ENCODE measurements around the gene INHBB. TPM values are rescaled to one million over a fixed set of nuclear protein-coding genes. Genes with fewer than 3 reads are reported as not detected.

Gene INHBB
- total RNA-seq, 1 donor from 2014 or later: 54.8 TPM

DNA sequence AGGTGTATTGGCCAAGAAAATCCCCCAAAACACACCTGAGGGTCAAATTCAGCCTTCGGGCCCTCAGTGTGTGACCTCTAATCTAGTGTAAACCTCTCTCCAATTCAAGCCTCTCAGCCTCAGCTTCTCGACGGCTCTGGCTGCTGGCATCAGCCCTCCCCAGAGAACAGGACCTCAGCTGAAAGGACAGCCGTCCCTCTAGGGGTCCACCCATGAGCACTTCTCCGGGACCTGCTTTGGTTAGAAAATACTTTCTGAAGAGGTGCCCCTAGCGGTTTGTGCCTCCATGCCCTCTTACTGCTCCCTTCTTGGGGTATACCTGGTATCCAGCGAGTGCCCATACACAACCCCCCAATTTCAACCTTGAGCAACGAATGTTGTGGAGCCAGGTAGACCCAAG is 48.8 kb downstream of the INHBB start:
- DNase-seq (ENCODE audit: low spot score): peak; percentile 53

DNA sequence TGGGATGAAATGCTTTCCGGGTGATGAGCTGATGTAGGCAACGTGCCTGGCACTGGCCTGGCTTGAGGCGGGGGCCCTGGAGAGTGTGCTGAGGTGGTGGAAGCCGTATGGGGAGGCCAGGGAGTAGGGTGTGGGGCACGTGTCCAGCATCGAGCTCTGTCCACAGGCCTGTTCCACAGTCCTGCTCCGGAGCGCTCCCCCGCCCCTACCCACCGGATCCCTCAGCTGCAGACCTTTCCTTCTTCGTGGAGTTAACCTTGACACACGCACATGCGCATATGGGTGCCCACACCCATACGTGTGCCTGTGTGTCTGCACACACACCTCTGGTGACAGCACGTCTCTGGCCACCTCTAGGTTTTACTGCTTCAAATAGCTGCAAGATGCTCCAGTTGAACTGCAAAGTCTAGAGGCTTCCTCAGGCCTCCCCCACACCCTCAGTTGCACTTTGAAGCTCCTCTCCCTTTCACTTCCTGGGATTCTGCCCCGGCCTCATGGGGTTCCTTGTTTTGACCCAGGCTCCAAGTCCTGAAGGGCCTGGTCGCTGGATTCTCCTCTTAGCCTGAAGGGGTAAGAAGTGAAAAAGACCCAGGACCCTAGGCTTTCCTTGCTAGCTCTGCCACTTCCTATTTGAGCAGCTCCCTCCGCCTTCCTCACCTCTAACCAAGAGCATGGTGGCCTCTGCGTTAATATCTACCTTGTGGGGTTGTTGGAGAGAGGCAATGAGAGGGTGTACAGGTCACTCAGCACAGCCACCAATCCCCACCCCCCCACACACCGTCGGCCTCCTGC is 49.5 kb downstream of the INHBB start:
- DNase-seq (ENCODE audit: low spot score): peak; percentile 67

DNA sequence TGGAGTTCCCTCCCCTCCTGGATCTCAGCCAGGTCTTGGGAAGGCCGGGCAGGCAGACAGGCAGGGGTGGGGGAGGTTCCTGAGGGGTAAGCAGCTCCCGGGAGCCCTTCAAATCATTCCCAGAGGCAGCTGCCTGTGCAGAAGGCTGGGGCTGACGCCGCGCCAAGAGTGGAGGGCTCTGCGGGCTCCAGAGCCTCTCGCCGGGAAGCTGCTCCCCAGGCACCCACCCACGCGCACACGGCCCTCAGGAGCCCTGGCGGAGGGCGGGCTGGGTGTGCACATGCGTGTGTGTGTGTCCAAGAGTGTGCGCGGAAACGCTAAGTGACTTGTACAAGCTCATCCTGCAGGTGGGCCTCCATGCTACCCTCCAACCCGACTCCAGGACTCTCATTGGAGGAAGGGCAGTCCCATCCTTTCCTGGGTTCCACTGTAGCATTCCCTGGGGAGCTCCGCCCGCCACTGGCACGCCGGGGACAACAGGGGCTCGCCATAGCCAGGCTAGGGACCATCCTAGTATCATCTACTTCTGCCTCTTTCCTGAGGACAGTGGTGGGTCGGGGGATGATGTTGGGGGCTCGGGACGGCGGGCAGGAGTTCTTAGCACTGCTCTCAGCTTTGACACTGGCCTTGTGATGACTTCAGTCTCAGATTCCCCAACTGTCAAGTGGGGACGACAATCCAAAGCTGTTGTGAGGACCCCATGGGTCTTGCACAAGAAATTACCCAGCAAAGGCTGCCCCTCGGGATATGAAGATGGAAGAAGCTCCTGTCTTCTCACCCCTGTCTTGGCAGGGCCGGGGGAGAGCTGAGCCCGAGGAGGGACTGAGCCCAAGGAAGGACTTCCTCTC is 50.3 kb downstream of the INHBB start:
- DNase-seq (ENCODE audit: low spot score): peak; percentile 73

DNA sequence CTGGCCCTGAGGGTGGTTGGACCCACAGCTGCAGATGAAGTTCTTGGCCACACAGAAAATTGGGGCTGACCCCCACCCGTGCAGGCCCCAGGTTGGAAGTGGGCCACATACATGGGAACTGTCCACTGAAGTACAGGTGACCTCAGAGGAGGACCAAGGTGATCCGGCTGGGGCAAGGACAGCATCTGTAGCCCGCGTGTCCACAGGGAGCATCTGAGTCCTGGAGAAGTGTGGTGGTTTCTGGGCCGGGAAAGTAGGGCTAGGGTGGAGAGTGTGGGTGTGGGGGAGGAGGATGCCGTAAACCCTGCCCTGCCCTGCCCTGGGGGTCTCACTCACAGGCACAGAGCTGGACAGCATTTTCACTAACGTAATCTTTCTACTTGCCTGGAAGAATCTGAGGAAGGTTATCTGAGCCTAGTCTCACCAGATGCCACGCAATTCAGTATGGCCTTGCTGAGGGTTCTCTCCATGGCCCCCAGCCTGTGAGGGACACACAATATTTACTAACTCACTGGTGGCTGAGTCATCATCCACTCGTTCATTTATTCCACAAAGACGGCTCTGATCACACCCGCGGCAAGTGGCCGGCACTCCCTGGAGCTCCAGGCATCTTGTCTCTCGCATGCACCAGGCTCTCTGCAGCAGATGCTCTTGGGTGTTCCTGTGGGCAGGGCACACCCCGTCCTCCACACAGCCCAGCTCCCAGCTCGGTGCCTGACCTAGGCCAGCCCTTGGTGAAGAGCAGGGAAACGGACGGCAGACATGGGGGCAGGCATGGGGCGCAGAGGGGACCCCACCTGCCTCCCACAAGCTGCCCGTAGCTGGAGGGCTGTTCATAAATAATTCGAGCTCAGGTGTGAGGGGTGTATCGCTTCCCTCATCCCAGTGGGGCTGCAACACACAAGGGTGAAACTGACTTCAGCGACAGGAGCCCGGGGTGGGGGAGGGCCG is 51.2 kb downstream of the INHBB start:
- peak; percentile 85 for DNase-seq (ENCODE audit: low spot score)

DNA sequence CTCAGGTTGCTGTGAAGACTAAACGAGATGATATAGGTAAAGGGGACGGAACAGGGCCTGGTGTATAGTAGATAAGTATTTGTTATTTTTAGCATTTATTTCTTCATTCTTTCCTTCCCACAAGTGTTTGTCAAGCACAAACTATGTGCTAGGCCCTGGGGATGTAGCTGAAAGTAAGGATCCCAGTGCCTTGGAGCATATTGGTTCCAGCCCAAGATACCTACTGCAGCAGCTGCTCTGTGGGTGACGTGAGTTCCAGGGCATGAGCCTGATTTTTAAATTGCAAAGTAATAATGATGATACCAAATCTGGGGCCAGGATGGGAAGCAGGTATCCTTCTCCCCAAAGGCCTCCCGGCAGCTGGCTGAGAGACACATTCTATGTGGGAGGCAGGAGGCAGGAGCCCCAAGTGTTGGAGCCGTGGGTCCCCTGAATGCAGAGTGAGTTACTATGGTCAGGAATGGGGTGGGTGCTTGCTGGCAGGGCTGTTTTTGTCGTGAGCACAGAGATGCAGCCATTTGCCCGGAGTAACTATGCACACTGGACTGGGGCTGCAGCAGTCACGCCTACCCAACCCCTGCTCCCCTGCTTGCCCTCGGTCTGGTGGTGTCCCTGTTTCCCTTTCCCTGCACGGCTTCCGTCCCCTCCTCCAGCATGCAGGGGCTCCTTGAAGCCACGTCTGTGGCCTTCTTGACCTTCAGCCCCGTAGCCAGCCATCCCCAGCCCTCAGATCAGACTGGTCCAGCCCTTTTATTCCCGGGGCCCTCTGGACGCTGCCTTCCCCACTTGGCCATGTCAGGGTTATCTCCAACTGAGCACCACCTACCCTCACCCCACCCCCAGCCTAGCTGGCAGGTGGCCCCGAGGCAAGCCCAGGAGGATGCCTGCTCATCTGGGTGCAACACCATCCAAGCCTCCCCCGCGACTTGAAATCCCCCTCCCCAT is 52.4 kb downstream of the INHBB start:
- peak; percentile 83 for DNase-seq (ENCODE audit: low spot score)

DNA sequence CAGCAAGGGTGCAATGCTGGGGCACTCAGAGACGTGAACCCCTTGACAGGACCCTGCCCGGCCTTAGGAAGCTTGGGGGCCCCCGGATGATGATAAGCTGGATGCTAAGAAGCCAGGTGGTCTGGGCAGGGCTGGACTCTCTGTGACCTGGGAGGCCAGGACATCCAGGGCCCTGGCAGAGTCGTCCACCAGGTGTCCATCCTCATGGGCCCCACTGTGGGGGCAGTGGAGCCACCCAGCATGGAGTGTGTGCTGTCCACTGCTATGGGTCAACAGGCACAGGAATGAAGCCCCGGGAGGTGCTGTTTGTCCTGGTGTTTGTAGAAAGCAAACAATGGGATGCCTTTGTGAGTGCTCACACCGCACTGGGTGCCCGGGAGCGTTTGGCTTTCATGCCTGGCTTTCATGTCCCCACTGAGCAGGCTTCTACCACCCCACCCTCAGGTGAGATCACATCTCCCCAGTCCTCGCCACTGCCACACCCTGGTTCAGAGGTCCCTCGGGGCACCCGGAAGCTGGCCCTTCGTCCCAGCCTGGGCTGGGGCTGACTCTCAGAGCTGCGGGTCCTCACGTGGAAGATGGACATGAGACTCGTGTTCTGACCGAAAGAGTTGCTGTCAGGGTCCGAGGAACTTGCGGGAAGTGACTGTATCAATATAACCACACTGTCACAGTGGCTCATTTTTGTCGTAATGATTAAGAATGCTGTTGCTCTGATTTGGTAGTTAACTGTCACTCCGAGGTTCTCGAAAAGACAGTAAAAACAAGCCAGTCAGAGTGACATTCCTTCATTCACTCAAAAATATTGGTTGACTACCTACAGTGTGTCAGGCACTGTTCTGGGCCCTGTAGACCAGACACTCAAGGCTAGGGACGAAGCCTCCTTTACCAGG is 53.3 kb downstream of the INHBB start:
- DNase-seq (ENCODE audit: low spot score): peak; percentile 83

DNA sequence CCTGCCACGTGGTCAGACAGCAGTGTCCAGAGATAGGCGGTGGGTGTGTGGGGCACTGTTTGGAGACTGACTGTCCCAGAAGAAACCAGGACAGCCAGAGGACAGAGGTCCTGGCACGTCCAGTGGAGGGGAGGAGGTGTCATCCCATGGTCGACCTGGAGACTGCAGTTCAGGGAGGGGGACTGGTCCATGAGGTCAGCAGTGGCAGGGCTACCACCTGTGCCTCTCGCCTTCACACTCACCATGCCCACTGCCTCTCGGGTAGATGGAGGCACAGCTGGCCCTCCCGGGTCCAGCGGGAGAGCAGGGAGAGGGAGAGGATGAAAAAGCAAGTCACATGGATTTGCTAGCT is 53.9 kb downstream of the INHBB start:
- peak; percentile 45 for DNase-seq (ENCODE audit: low spot score)

DNA sequence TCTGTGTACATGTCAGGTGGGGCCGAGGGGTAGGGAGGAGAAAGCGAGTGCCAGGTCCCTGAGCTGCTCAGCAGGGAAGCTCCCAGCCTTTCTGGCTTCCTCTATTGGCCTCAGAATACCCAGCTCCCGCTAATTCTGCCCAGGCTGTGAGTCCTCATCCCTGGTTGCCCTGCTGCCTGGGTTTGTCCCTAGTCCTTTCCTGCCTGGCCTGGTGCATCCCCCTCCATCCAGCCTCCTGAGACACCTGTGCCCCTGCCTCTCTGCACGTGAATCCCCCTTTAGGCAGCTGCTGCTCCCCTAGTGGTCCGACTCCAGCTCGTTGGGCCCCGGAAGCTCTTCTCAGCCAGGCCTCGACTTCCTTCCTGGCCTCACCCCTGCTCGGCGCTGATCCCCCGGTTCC is 54.6 kb downstream of the INHBB start:
- peak; percentile 72 for DNase-seq (ENCODE audit: low spot score)

Other genes with a start within 250 kb of the INHBB start
- 20.4 TPM for gene TMEM185B, start 122.7 kb upstream of the INHBB start, total RNA-seq
- gene RALB, start 93.3 kb upstream of the INHBB start, total RNA-seq: 50.8 TPM

Measured in mesenteric fat pad (tissue), 1 donor.